ENCODE measurements around the gene RHBDL2. TPM values are rescaled to one million over a fixed set of nuclear protein-coding genes. Genes with fewer than 3 reads are reported as not detected.
"Not testable (repeated sequence)": the region's sequence is repeated elsewhere in the genome, so short reads cannot be mapped to it uniquely, and the experiment has no call there.

RHBDL2 gene
- total and polyA plus RNA-seq, 2 donors (not counting 1 experiment from before 2014, with no cell fraction given) = 1.2 to 1.5 TPM

- Histone ChIP-seq H3K27me3 (ENCODE audit: control insufficient read depth, insufficient read depth, low read length) (no peaks in the 10 kb centered on the region), H2AFZ (ENCODE audit: low read length) (no peak overlapping the region), H3K79me2 (ENCODE audit: control insufficient read depth, insufficient read depth, low read length) (peaks cover 1% of the 10 kb centered on the region), H4K20me1 (ENCODE audit: control insufficient read depth, extremely low read depth, insufficient read depth, low read length) (no peaks in the 10 kb centered on the region), H3K36me3 (ENCODE audit: control insufficient read depth, insufficient read depth, low read length) (peaks cover 1% of the 10 kb centered on the region), H3K9ac (ENCODE audit: insufficient read depth, low read length) (no peak overlapping the region), H3K4me1 (ENCODE audit: control insufficient read depth, extremely low read depth, insufficient read depth, low read length) (no peaks in the 10 kb centered on the region), H3K4me2 (ENCODE audit: extremely low read depth, insufficient read depth, low read length) (no peak overlapping the region), H3K9me3 (ENCODE audit: control insufficient read depth, insufficient read depth, low read depth, low read length) (no peaks in the 10 kb centered on the region), H3K27ac (ENCODE audit: insufficient read depth, low read length) (no peak overlapping the region), H3K4me3 (replicated peaks in 1 of 4; ENCODE audit: control extremely low read depth in 1 of 4, insufficient read depth in 1 of 4, low read depth in 3 of 4, low read length in 4 of 4) (no peak overlapping the region)
- no peak for DNase-seq (ENCODE audit: low read depth in 2 of 2)
- TF ChIP-seq EZH2 (IDR thresholded peaks at IDR 0.05; ENCODE audit: low read length, missing control alignments) = no peak
- no peak for TF ChIP-seq CTCF (conservative IDR thresholded peaks at IDR 0.05 in 1 of 2, IDR thresholded peaks at IDR 0.05 in 1 of 2; ENCODE audit: low read depth in 1 of 2, low read length in 2 of 2)
Observed at GRCh38 chr1:38840281-38840680, 101.3 kb downstream of the RHBDL2 start.

GRCh38 chr1:38839363-38839762 lies 102.3 kb downstream of the RHBDL2 start:
- H3K4me2 ChIP-seq (ENCODE audit: extremely low read depth, insufficient read depth, low read length) = no peak overlapping the region
- no peaks in the 10 kb centered on the region for H4K20me1 ChIP-seq (ENCODE audit: control insufficient read depth, extremely low read depth, insufficient read depth, low read length)
- H2AFZ ChIP-seq (ENCODE audit: low read length) = no peak overlapping the region
- H3K36me3 ChIP-seq (ENCODE audit: control insufficient read depth, insufficient read depth, low read length) = peaks cover 1% of the 10 kb centered on the region
- no peaks in the 10 kb centered on the region for H3K9me3 ChIP-seq (ENCODE audit: control insufficient read depth, insufficient read depth, low read depth, low read length)
- H3K79me2 ChIP-seq (ENCODE audit: control insufficient read depth, insufficient read depth, low read length) = peaks cover 1% of the 10 kb centered on the region
- no peaks in the 10 kb centered on the region for H3K4me1 ChIP-seq (ENCODE audit: control insufficient read depth, extremely low read depth, insufficient read depth, low read length)
- no peak overlapping the region for H3K9ac ChIP-seq (ENCODE audit: insufficient read depth, low read length)
- no peak overlapping the region for H3K27ac ChIP-seq (ENCODE audit: insufficient read depth, low read length)
- TF ChIP-seq EZH2 (IDR thresholded peaks at IDR 0.05; ENCODE audit: low read length, missing control alignments) = no peak
- no peak for DNase-seq (ENCODE audit: low read depth in 2 of 2)
- H3K27me3 ChIP-seq (ENCODE audit: control insufficient read depth, insufficient read depth, low read length) = no peaks in the 10 kb centered on the region
- H3K4me3 ChIP-seq (replicated peaks in 1 of 4; ENCODE audit: control extremely low read depth in 1 of 4, insufficient read depth in 1 of 4, low read depth in 3 of 4, low read length in 4 of 4) = no peak overlapping the region

GRCh38 chr1:38836316-38836715 lies 105.3 kb downstream of the RHBDL2 start:
- not testable (repeated sequence) for H3K4me1 ChIP-seq (ENCODE audit: control insufficient read depth, extremely low read depth, insufficient read depth, low read length); H3K9ac ChIP-seq (ENCODE audit: insufficient read depth, low read length); H3K27ac ChIP-seq (ENCODE audit: insufficient read depth, low read length); H3K36me3 ChIP-seq (ENCODE audit: control insufficient read depth, insufficient read depth, low read length); DNase-seq (ENCODE audit: low read depth in 2 of 2); H3K9me3 ChIP-seq (ENCODE audit: control insufficient read depth, insufficient read depth, low read depth, low read length); H3K4me3 ChIP-seq (replicated peaks in 1 of 4; ENCODE audit: control extremely low read depth in 1 of 4, insufficient read depth in 1 of 4, low read depth in 3 of 4, low read length in 4 of 4); H3K27me3 ChIP-seq (ENCODE audit: control insufficient read depth, insufficient read depth, low read length); H3K79me2 ChIP-seq (ENCODE audit: control insufficient read depth, insufficient read depth, low read length); H4K20me1 ChIP-seq (ENCODE audit: control insufficient read depth, extremely low read depth, insufficient read depth, low read length); H3K4me2 ChIP-seq (ENCODE audit: extremely low read depth, insufficient read depth, low read length); H2AFZ ChIP-seq (ENCODE audit: low read length)

Other genes with a start within 250 kb of the RHBDL2 start
- 21.1 and 27.4 TPM in 2 replicates for gene RRAGC, start 82.1 kb downstream of the RHBDL2 start, total RNA-seq
- gene RRAGC, start 82.1 kb downstream of the RHBDL2 start, polyA plus RNA-seq = 47.2 and 53.4 TPM in 2 replicates
- 2.1 and 4.0 TPM in 2 replicates for gene MYCBP, start 68.5 kb downstream of the RHBDL2 start, total RNA-seq
- 12.5 and 14.2 TPM in 2 replicates for gene MYCBP, start 68.5 kb downstream of the RHBDL2 start, polyA plus RNA-seq
- gene GJA9, start 60.2 kb downstream of the RHBDL2 start, total RNA-seq = under 0.01 TPM in 1 of 2 replicates, not detected in the other
- gene GJA9, start 60.2 kb downstream of the RHBDL2 start, polyA plus RNA-seq = 0.02 TPM in 1 of 2 replicates, not detected in the other
- gene AKIRIN1, start 49.4 kb upstream of the RHBDL2 start, total RNA-seq = 37.0 and 41.0 TPM in 2 replicates
- gene AKIRIN1, start 49.4 kb upstream of the RHBDL2 start, polyA plus RNA-seq = 53.4 and 66.7 TPM in 2 replicates
- 452 and 501 TPM in 2 replicates for gene NDUFS5, start 84.5 kb upstream of the RHBDL2 start, total RNA-seq
- 572 and 783 TPM in 2 replicates for gene NDUFS5, start 84.5 kb upstream of the RHBDL2 start, polyA plus RNA-seq